IPS DF 19.7 (cell line): ENCODE data around the gene ZNF618.

ENCODE experiments used
- DNase-seq: peaks from one replicate; pipeline ENCODE4 v3.0.0-alpha.2; 2013; ENCODE audit warnings: low read depth, low spot score

Gene ZNF618

GRCh38 chr9:113885183-113886025 lies 9.3 kb downstream of the ZNF618 start:
- DNase-seq: no peak

GRCh38 chr9:113886026-113886369 lies 9.9 kb downstream of the ZNF618 start:
- no peak for DNase-seq

- DNase-seq: no peak
Observed at GRCh38 chr9:113886466-113886865, 10.4 kb downstream of the ZNF618 start.

GRCh38 chr9:113886933-113887332 lies 10.8 kb downstream of the ZNF618 start:
- DNase-seq: no peak

- no peak for DNase-seq
Observed at GRCh38 chr9:113887436-113887835, 11.3 kb downstream of the ZNF618 start.

GRCh38 chr9:113888336-113888735 lies 12.2 kb downstream of the ZNF618 start:
- no peak for DNase-seq

GRCh38 chr9:113888976-113889375 lies 12.9 kb downstream of the ZNF618 start:
- DNase-seq: no peak

GRCh38 chr9:113890704-113891103 lies 14.6 kb downstream of the ZNF618 start:
- DNase-seq: no peak

GRCh38 chr9:113892861-113893491 lies 16.9 kb downstream of the ZNF618 start:
- DNase-seq: no peak

GRCh38 chr9:113894166-113894565 lies 18.1 kb downstream of the ZNF618 start:
- no peak for DNase-seq

GRCh38 chr9:113895526-113895925 lies 19.4 kb downstream of the ZNF618 start:
- DNase-seq: no peak

- no peak for DNase-seq
Observed at GRCh38 chr9:113896713-113897112, 20.6 kb downstream of the ZNF618 start.

- DNase-seq: no peak
Observed at GRCh38 chr9:113898151-113898550, 22.0 kb downstream of the ZNF618 start.

GRCh38 chr9:113898596-113898995 lies 22.5 kb downstream of the ZNF618 start:
- DNase-seq: no peak

GRCh38 chr9:113899205-113899604 lies 23.1 kb downstream of the ZNF618 start:
- DNase-seq: no peak

GRCh38 chr9:113901221-113901688 lies 25.1 kb downstream of the ZNF618 start:
- no peak for DNase-seq

- DNase-seq: no peak
Observed at GRCh38 chr9:113903514-113904077, 27.5 kb downstream of the ZNF618 start.

GRCh38 chr9:113906411-113907110 lies 30.5 kb downstream of the ZNF618 start:
- no peak for DNase-seq

- DNase-seq: no peak
Observed at GRCh38 chr9:113907282-113907681, 31.2 kb downstream of the ZNF618 start.

- no peak for DNase-seq
Observed at GRCh38 chr9:113909421-113909820, 33.3 kb downstream of the ZNF618 start.

- no peak for DNase-seq
Observed at GRCh38 chr9:113910036-113910639, 34.0 kb downstream of the ZNF618 start.
